ENCODE measurements around the gene SEMA3G. TPM values are rescaled to one million over a fixed set of nuclear protein-coding genes. Genes with fewer than 3 reads are reported as not detected.

SEMA3G gene
- total RNA-seq, 1 experiment from 2014 or later, result not detected

- in situ Hi-C loops (cut with HindIII; ENCODE audit: low pct_unique_long_range_greater_than_20kb, low sequenced_read_pairs), result no loop called here
- no peak for DNase-seq (ENCODE audit: low read depth)
These were observed 1.7 kb downstream of the SEMA3G start for GRCh38 chr3:52443268-52443610.

- in situ Hi-C loops (cut with HindIII; ENCODE audit: low pct_unique_long_range_greater_than_20kb, low sequenced_read_pairs), result no loop called here
These were observed 2.3 kb downstream of the SEMA3G start for GRCh38 chr3:52442409-52443267.

DNA sequence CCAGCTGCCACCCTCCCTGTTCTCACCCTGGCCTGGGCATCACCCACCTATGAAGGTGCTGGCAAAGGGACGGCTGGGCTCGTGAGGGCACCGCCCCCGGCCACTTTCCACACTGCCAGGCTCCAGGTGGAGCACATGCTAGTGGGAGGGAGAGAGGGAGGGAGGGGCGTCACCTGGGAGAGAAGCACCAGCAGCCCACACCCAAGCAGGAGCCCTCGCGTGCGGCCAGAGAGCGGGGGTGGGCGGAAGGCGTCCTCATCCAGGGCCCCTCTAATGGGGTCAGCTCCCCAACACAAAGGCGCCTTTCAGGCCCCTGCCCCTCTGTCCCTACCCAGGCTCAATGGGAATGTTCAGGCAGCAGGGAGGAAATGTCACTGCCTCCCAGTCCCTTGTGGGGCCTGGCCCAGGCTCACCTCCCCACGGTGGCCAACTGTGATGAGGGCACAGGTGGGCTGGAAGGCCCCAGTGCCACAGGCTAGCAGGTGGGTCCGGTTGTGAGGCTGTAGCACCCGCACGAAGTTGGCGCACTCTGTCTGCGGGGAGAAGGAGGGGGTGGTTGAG, 3.1 kb downstream of the SEMA3G start:
- no peak for DNase-seq (ENCODE audit: low read depth)
- in situ Hi-C loops (cut with HindIII; ENCODE audit: low pct_unique_long_range_greater_than_20kb, low sequenced_read_pairs), result no loop called here

More at GRCh38 chr3:52442409-52443267, 2.3 kb downstream of the SEMA3G start:
- no peak for DNase-seq (ENCODE audit: low read depth)

GRCh38 chr3:52441091-52441771, 3.7 kb downstream of the SEMA3G start:
- in situ Hi-C loops (cut with HindIII; ENCODE audit: low pct_unique_long_range_greater_than_20kb, low sequenced_read_pairs), result no loop called here
- DNase-seq (ENCODE audit: low read depth), result no peak

GRCh38 chr3:52440671-52441070, 4.2 kb downstream of the SEMA3G start:
- no peak for DNase-seq (ENCODE audit: low read depth)
- in situ Hi-C loops (cut with HindIII; ENCODE audit: low pct_unique_long_range_greater_than_20kb, low sequenced_read_pairs), result no loop called here

- in situ Hi-C loops (cut with HindIII; ENCODE audit: low pct_unique_long_range_greater_than_20kb, low sequenced_read_pairs), result no loop called here
- DNase-seq (ENCODE audit: low read depth), result no peak
These were observed 4.7 kb downstream of the SEMA3G start for GRCh38 chr3:52440249-52440551.

GRCh38 chr3:52439426-52440248, 5.3 kb downstream of the SEMA3G start:
- DNase-seq (ENCODE audit: low read depth), result no peak
- in situ Hi-C loops (cut with HindIII; ENCODE audit: low pct_unique_long_range_greater_than_20kb, low sequenced_read_pairs), result no loop called here

DNA sequence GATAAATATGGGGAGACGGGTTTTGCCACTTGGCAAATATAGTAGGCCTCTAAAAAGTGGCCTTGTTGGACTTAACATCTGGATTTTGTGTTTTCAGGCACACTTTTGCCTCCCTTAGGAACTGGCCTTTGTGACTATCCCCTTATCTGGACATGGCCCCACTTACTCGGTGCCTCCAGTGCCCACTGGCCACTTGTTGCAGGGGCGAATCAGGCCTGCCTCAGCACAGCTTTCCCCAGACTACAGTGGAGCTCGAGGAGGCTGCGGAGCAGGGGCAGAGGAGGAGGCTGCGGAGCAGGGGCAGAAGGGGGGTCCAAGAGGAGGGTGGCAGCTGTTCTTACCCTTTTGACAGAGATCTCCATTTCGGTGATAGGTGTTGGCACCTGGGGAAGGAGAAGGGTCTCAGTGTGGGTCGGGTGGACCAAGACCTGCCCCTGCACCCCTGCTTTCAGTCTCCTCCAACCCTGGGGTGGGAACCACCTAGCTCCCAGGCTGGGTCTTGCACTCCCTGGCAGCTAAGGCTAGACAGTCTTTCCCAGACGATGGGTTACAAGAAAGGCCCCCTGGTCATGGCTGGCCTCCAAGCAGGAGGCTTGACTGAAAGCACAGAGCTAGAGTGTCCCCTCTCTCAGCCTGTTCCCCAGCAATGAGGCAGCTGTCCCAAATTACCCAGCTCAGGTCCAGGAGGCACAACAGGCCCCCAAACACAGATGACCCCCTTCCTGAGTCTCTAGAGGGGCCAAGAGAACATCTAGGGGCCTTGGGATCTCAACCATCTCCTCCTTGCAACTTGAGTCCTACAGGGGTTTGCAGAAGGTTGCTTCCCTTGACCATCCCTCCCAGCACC, 6.1 kb downstream of the SEMA3G start:
- in situ Hi-C loops (cut with HindIII; ENCODE audit: low pct_unique_long_range_greater_than_20kb, low sequenced_read_pairs), result no loop called here
- DNase-seq (ENCODE audit: low read depth), result no peak

DNA sequence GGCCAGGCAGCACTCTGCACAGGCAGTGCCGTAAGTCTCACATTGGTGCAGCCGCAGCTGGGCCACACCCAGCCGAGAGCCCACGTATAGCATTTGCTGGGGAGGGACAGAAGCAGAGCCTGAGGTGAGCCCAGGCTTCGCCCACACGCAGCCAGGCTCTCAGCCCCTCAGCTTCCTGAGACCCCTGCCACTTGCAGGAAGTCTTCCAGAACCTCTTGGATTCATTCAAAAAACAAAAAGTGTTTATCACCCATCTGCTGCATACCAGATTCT, 6.9 kb downstream of the SEMA3G start:
- DNase-seq (ENCODE audit: low read depth), result no peak
- in situ Hi-C loops (cut with HindIII; ENCODE audit: low pct_unique_long_range_greater_than_20kb, low sequenced_read_pairs), result no loop called here

DNA sequence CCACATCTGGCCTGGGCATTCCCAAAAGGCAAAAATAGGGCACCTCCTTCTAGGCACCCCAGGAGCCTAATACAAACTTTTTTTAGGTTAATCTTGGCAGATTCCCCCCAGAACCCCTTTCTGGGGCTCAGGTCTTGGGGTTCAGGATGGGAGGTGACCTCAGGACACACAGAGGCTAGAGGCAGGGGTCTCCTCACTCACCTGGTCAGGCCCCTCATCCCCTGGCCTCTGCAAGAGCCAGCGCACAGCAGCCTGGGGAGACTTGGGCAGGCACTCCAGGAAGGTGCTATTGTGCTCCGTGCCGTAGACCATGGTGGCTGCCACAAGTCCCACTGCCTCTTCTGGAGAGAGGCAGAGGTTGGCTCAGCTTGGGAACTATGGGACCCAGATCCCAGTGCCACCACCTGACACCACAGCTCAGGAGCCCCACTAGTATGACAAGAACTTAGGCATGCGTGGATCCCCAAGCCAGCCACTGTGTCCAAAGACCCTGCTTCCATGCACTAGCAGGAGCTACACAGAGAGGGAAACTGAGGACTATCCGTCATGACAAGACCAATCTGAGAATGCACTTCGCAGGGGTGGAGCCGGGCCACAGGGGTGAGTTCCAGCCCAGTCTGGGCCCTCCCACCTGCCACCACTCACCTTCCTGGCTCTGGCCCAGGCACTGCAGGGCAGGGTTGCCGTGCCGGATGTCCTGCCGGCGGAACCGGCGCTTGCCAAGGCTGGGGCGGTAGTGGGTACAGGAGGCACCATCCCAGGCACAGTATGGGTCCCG, 7.4 kb downstream of the SEMA3G start:
- no peak for DNase-seq (ENCODE audit: low read depth)
- in situ Hi-C loops (cut with HindIII; ENCODE audit: low pct_unique_long_range_greater_than_20kb, low sequenced_read_pairs), result no loop called here

DNA sequence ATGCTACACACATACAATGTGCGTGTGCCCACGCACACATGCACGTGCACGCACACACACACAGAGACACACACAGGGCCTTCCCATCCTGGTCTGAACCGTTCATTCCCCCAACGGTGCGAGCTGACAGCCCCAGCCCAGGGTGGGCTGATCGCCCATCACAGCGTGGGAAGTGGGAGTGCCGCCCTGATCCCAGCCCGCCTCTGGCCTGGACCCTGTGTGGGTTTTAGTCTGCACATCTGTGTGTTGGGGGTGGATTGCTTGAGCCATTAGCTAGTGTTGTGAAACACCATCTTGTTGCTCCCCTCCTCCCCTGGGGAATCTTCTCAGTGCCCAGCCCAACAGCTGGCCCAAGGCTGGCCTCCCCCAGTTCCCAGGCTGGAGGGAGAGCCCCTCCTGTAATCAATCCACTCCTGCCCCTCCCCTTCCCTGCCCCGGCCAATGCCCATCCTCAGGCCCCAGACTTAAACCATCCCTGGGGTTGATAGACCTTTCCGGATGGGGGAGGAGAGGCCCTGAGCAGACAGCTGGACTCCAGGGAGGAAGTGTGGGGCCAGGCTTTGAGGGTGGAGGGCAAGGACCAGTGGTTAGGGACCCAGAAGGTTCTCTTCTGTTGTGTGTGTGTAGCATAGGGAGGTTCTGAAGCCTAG, 8.3 kb downstream of the SEMA3G start:
- in situ Hi-C loops (cut with HindIII; ENCODE audit: low pct_unique_long_range_greater_than_20kb, low sequenced_read_pairs), result no loop called here
- no peak for DNase-seq (ENCODE audit: low read depth)

DNA sequence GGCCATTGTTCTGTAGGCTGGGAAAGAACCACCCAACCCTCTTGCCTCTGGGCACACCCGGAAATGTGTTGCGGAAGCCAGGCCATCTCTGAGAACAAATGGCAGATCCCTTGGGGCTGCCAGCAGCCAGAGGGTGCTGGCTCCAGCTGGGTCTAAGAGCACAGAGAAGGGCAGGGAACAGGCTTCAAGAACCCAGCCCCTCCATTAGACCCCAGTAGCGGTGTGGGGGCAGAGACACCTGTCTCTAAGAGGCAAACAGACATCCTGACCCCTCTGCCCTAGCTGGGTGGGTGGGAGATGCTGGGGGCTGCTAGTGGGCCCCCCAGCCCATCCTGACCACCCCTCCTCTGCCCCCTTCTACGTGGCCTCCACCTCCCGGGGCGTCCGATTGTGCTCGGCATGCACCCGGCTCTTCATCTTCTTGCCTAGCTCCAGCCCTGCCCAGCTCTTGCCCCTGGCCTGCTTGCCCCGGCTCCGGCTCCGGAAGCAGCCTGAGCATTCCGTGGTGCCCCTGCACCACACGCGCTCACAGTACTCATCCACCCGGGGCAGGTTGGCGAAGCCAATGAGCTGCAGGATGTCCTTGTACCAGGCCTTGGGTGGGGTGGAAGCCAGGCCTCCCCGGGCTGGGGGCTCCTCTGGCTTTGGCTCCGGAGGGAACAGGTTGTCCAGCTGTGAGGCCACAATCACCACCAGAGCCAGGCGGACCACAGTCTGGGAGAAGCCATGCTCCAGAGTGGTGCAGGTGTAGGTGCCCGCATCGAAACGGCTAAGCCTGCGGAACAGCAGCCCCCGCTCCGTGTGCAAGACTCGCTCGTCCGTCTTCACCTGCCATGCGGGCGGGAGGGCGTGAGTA, 9.4 kb downstream of the SEMA3G start:
- no peak for DNase-seq (ENCODE audit: low read depth)
- in situ Hi-C loops (cut with HindIII; ENCODE audit: low pct_unique_long_range_greater_than_20kb, low sequenced_read_pairs), result no loop called here

DNA sequence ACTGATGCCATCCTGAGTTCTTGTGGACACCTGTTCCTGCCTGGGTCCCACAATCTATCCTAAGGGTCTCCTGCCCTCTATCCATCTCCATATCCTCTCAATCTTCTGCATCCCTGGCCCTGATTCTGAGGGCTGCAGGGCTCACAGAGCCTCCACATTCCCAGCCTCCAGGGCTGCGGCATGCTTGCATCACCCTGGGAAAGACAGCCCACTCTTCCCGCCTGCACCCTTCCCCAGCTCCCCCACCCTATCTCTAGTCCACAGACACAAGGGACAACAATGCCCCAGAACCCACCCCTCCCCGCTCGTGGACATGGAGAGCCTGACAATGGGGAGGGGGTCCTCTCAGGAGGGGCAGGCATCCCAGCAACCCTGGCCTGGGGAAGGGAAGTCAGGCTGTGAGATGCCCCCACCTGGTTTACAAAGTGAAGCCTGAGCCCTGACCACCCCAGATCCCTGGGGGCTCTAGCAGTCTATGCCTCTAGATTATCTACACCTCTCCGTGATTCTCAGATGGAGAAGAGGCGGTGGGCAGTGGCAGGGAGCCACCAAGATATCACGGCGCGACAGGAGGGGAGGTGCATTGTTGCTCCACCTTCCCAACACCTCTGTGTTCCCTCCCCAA, 10.3 kb downstream of the SEMA3G start:
- DNase-seq (ENCODE audit: low read depth), result no peak
- in situ Hi-C loops (cut with HindIII; ENCODE audit: low pct_unique_long_range_greater_than_20kb, low sequenced_read_pairs), result no loop called here

DNA sequence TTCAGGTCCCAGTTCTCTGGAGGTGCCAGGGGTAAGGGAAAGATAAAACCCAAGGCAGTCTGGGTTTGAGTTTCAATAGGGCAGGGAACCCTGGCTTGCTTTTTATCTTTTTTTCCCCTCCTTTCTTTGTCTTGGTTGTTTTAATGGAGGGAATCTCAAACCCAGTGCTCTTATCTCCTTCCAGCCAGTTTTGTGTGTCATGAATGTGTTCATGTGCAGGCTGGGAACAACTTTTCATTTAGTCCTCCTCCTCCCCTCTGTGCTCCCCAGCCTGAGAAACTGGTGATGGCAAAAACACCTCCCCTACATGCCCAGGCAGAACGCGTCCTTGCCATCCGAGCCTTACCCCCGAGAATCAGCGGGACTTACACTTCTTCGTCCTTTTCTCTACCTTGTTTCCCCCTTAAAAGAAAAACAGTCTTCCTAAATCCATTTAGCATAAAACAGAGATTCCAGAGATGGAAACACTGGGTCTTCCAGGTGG, 10.9 kb downstream of the SEMA3G start:
- in situ Hi-C loops (cut with HindIII; ENCODE audit: low pct_unique_long_range_greater_than_20kb, low sequenced_read_pairs), result no loop called here
- DNase-seq (ENCODE audit: low read depth), result no peak

GRCh38 chr3:52433328-52433995, 11.4 kb downstream of the SEMA3G start:
- in situ Hi-C loops (cut with HindIII; ENCODE audit: low pct_unique_long_range_greater_than_20kb, low sequenced_read_pairs), result no loop called here
- DNase-seq (ENCODE audit: low read depth), result no peak

Data from Caki2 (cell line).